Endodermal cell (in vitro differentiated cells): ENCODE measurements around the gene NACC2. TPM values are rescaled to one million over a fixed set of nuclear protein-coding genes. Genes with fewer than 3 reads are reported as not detected.

Source experiments
- DNase-seq: peaks from one replicate; pipeline ENCODE4 v3.0.0-alpha.2; 2017
- H3K27ac ChIP-seq: 2 replicates; pipeline ENCODE4 v1.5.1; 2013; ENCODE audit warnings: mild to moderate bottlenecking, low read depth, low read length, moderate library complexity
- H3K27me3 ChIP-seq: 2 replicates; pipeline ENCODE4 v1.6.1; 2013; ENCODE audit warnings: mild to moderate bottlenecking, low read length, moderate library complexity; ENCODE audit not compliant: insufficient read depth, control insufficient read depth, poor library complexity, severe bottlenecking
- H3K36me3 ChIP-seq: 2 replicates; pipeline ENCODE4 v1.7.0; 2013; ENCODE audit warnings: mild to moderate bottlenecking, low read length, moderate library complexity; ENCODE audit not compliant: control insufficient read depth, insufficient read depth
- H3K4me1 ChIP-seq: one replicate; pipeline ENCODE4 v1.7.0; 2013; ENCODE audit warnings: low read length; ENCODE audit not compliant: control insufficient read depth, insufficient read depth
- H3K4me3 ChIP-seq: 2 replicates; pipeline ENCODE4 v1.5.1; 2013; ENCODE audit warnings: mild to moderate bottlenecking, low read length, moderate library complexity
- H3K9ac ChIP-seq: 2 replicates; pipeline ENCODE4 v1.6.1; 2013; ENCODE audit warnings: mild to moderate bottlenecking, low read length, moderate library complexity; ENCODE audit not compliant: poor library complexity, severe bottlenecking; ENCODE audit errors: extremely low read depth
- H3K9me3 ChIP-seq: 2 replicates; pipeline ENCODE4 v1.6.1; 2013; ENCODE audit warnings: mild to moderate bottlenecking, low read length, moderate library complexity; ENCODE audit not compliant: control insufficient read depth
- H3K27ac Mint-ChIP-seq: 2 replicates; pipeline ENCODE4 v1.8.0; 2020; ENCODE audit warnings: mixed read lengths
- H3K27me3 Mint-ChIP-seq: 2 replicates; pipeline ENCODE4 v1.8.0; 2021; ENCODE audit warnings: mild to moderate bottlenecking, mixed read lengths; ENCODE audit not compliant: insufficient read depth
- H3K36me3 Mint-ChIP-seq: 2 replicates; pipeline ENCODE4 v1.8.0; 2020; ENCODE audit warnings: low read depth, mixed read lengths
- H3K4me1 Mint-ChIP-seq: 2 replicates; pipeline ENCODE4 v1.8.0; 2020; ENCODE audit warnings: mixed read lengths
- H3K4me3 Mint-ChIP-seq: 2 replicates; pipeline ENCODE4 v1.8.0; 2020; ENCODE audit warnings: mild to moderate bottlenecking, moderate library complexity, mixed read lengths
- H3K9me3 Mint-ChIP-seq: 2 replicates; pipeline ENCODE4 v1.8.0; 2020; ENCODE audit warnings: mild to moderate bottlenecking, mixed read lengths
- WGBS, 2 experiments: methylation state at CpG; one replicate each; pipeline versions ENCODE4 v1.1.5 to v1.1.7; 2013; ENCODE audit warnings: missing lambda C conversion rate in 2 of 2, mixed read lengths in 1 of 2; ENCODE audit not compliant: insufficient coverage in 1 of 2, insufficient read length in 1 of 2; 5-methylcytosine and 5-hydroxymethylcytosine counted together
- total RNA-seq, 2 donors: library from RNA; stranded (reverse); fragmentation: NEBNext Ultra II Directional in 1 of 2; extraction: Animal tissue kit (Norgen Biotek cat#: 25700) in 1 of 2; gene quantifications; 2 replicates in 1 of 2; 3 replicates in 1 of 2; pipeline ENCODE4 v1.2.1, GENCODE V29; 2021
- TF ChIP-seq, protein P1 (sequence below): fragments of 200-600 bp; sonication (generic); conservative IDR thresholded peaks from 2 replicates; pipeline ENCODE4 v1.5.0; 2021; ENCODE audit warnings: antibody characterized with exemption, mild to moderate bottlenecking

NACC2 gene
- total RNA-seq, 2 donors from 2014 or later = 12.4 to 16.7 TPM

DNA sequence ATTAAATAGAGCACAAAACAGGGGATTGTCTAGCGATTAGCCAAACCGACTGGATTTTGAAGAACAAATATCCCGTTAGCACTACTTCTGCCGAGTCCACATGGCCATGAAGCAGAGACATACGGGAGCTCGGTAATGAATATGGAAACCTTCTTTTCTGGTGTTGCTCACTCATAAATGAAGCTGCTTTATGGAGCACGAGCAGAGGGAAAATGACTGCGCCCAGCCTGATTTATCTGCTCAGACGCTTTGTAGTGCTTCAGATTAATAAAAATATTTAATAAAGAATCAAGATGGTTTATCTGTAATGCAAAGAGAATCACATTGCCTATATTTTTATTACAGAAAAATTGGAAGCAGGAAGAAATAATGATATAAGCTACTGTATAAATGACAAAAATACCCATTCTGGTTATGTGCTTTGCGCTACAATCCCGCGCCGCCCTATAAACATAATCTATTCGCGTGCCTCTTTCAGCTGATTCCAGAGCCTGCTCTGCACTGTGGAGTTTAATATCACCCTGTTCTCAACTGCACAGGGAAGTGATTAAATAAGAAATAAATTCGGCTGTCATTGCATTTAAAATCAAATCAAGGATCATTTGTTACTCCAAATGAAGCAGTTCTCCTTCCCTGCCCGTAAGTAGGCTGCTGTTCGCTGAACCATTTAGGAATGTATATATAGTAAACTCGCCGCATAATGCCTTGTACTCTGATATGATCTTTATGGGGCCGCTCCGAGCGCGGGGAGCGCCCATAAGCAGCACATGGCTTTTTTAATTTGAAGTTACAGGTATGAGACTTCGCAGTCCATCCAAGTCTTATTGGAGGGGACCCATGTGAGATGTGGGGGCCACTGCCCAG is 111.6 kb downstream of the NACC2 start:
- no peak overlapping the region for H3K4me3 Mint-ChIP-seq
- Histone ChIP-seq H3K9ac (no peak overlapping the region), H3K4me3 (no peak overlapping the region), H3K27ac (no peak overlapping the region), H3K27me3 (no peaks in the 10 kb centered on the region), H3K9me3 (no peaks in the 10 kb centered on the region), H3K4me1 (no peaks in the 10 kb centered on the region), H3K36me3 (no peaks in the 10 kb centered on the region)
- peaks cover 4% of the 10 kb centered on the region for H3K4me1 Mint-ChIP-seq
- no peak for DNase-seq
- no peaks in the 10 kb centered on the region for H3K9me3 Mint-ChIP-seq
- H3K36me3 Mint-ChIP-seq = no peaks in the 10 kb centered on the region
- TF ChIP-seq, protein P1, sequence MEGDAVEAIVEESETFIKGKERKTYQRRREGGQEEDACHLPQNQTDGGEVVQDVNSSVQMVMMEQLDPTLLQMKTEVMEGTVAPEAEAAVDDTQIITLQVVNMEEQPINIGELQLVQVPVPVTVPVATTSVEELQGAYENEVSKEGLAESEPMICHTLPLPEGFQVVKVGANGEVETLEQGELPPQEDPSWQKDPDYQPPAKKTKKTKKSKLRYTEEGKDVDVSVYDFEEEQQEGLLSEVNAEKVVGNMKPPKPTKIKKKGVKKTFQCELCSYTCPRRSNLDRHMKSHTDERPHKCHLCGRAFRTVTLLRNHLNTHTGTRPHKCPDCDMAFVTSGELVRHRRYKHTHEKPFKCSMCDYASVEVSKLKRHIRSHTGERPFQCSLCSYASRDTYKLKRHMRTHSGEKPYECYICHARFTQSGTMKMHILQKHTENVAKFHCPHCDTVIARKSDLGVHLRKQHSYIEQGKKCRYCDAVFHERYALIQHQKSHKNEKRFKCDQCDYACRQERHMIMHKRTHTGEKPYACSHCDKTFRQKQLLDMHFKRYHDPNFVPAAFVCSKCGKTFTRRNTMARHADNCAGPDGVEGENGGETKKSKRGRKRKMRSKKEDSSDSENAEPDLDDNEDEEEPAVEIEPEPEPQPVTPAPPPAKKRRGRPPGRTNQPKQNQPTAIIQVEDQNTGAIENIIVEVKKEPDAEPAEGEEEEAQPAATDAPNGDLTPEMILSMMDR = no peak
- H3K27me3 Mint-ChIP-seq = no peaks in the 10 kb centered on the region
- no peak overlapping the region for H3K27ac Mint-ChIP-seq
- WGBS, 2 experiments = 90 to 92% methylated on average over 22 to 26 of the region's 26 CpGs

DNA sequence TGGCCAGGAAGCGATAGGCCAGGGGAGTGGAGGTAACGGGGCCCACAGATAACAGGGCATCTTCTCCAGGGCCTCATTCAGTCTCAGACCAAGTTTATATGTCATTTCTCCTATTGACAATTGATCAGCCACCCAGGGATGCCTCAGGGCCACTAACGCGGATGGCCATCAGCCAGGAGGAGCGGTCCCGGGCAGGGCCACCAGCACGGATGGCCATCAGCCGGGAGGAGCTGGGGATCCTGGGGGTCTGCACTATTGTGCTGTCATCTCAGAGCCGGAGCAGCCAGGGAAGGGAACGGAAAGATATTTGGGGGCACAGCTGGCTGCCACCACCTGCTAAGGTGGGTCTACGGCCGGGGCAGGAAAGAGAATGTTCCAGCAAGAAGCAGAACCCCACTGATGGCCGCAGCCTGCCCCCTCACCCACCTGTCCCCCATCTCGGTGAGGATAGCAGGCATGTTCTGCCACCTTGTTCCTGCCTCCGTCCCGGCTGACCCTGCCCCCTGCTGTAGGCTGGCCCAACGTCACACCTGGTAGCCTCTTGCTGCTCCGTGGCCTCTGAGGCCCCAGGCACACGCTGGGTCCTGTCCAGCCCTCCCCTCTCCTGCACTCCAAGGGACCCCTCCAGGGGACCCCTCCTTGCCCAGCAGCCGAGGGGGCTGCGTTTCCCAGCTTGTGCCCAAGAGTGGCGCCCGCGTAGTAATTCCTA is 112.4 kb downstream of the NACC2 start:
- no peaks in the 10 kb centered on the region for H3K9me3 Mint-ChIP-seq
- H3K36me3 Mint-ChIP-seq = no peaks in the 10 kb centered on the region
- TF ChIP-seq, protein P1 = no peak
- no peak overlapping the region for H3K4me3 Mint-ChIP-seq
- 87 to 89% methylated on average over 17 to 24 of the region's 24 CpGs for WGBS, 2 experiments
- H3K36me3 ChIP-seq = no peaks in the 10 kb centered on the region
- no peaks in the 10 kb centered on the region for H3K4me1 ChIP-seq
- H3K4me3 ChIP-seq = no peak overlapping the region
- H3K27ac Mint-ChIP-seq = no peak overlapping the region
- H3K4me1 Mint-ChIP-seq = peaks cover 4% of the 10 kb centered on the region
- H3K27me3 ChIP-seq = no peaks in the 10 kb centered on the region
- no peak overlapping the region for H3K9ac ChIP-seq
- no peak overlapping the region for H3K27ac ChIP-seq
- no peaks in the 10 kb centered on the region for H3K27me3 Mint-ChIP-seq
- no peak for DNase-seq
- H3K9me3 ChIP-seq = no peaks in the 10 kb centered on the region

DNA sequence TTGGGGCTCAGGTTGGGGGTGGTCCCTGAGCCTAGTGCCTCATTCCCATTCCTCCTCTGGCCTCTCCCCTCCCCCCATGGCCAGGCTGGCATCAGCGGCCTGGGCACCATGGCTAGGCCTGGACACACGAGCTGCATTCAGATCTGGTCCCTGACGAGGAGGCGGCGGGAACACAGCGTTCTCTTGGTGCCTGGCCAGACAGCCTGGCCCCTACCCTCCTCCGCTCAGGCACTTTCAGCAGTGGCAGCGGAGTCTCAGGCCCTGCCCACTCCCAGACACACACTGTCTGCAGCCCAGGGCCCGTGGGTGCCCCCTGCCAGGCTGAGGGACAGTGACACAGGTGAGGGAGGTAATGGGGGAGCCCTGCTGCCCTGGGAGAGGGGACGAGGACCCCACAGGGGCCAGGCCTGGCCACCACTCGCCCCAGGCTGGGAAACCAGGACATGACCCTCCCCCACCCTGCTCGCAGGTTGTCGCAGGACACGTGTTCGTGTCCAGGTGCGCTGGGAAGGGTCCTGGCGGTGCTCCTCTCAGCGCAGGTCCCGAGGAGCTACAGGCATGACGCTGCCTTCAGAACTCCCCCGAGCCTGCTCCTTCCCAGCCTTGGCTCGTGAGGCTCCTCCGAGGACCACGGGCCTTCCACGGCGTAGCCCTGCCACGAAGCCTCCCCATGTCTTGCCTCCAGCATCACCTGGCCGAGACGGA is 114.0 kb downstream of the NACC2 start:
- Histone ChIP-seq H3K27ac (no peak overlapping the region), H3K4me1 (no peaks in the 10 kb centered on the region), H3K36me3 (no peaks in the 10 kb centered on the region), H3K9ac (no peak overlapping the region), H3K4me3 (no peak overlapping the region), H3K27me3 (no peaks in the 10 kb centered on the region), H3K9me3 (no peaks in the 10 kb centered on the region)
- Mint-ChIP-seq H3K9me3 (no peaks in the 10 kb centered on the region), H3K36me3 (no peaks in the 10 kb centered on the region), H3K27ac (no peak overlapping the region), H3K4me3 (no peak overlapping the region), H3K27me3 (no peaks in the 10 kb centered on the region), H3K4me1 (peaks cover 4% of the 10 kb centered on the region)
- DNase-seq = no peak
- WGBS, 2 experiments = 93 to 97% methylated on average over 15 to 29 of the region's 29 CpGs
- TF ChIP-seq, protein P1 = no peak
